ENCODE measurements around the gene PABPC4L. TPM values are rescaled to one million over a fixed set of nuclear protein-coding genes. Genes with fewer than 3 reads are reported as not detected.

The PABPC4L gene
- total RNA-seq = 0.33 and 0.79 TPM in 2 replicates

DNA sequence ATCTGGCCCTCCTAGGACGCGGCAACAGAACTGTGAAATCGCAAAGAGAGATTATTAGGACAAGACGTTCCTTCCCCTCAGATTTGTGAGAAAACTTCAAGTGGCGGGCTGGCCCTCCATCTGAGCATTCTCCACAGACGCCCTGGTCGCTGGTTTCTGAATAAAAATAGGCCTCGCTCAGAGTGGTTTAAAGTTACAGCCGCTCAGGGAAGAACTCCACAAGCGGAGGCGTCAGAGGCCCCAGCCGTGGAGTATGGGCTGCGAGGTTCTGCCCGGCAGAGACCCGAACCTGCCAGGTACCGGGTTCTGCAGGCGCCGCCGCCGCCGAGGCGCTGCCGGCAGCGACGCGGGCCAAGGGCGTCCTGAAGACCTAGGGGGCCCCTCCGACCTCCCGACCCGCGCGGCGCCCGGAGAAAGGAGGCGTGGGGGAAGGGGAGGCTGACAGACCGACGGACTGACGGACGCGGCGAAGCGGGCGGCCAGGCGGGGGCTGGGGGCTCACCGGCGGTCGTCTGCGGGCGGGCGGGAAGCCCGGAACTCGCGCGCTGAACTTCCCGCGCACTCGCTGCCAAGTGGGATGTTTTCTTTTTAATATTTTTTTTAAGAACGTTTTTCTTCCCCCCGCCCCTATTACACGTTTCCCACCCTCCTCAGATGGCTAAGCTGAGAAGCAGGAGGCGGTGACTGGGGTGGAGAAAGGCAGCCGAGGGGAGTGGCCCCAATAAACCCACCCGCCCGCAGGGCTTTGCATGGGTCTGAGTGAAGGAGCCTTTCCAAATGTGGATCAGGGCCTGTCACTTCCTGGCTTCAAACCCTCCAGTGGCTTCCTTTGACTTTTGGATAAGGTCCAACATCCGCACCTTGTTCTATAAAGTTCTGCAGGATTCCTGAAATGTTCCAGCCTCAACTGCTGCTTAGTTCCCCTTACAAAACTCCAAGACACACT, at the start of gene PABPC4L:
PABPC4L (minus strand) TSS at position 574 of the 946 bp plus-strand sequence. CDS start 770 bp downstream, outside the sequence.

